ENCODE measurements around the gene SLC22A17. TPM values are rescaled to one million over a fixed set of nuclear protein-coding genes. Genes with fewer than 3 reads are reported as not detected.
"Not testable (repeated sequence)": the region's sequence is repeated elsewhere in the genome, so short reads cannot be mapped to it uniquely, and the experiment has no call there.

Gene SLC22A17
- total RNA-seq, 4 donors from 2014 or later = 55.9 to 91.0 (median 58.3) TPM

DNA sequence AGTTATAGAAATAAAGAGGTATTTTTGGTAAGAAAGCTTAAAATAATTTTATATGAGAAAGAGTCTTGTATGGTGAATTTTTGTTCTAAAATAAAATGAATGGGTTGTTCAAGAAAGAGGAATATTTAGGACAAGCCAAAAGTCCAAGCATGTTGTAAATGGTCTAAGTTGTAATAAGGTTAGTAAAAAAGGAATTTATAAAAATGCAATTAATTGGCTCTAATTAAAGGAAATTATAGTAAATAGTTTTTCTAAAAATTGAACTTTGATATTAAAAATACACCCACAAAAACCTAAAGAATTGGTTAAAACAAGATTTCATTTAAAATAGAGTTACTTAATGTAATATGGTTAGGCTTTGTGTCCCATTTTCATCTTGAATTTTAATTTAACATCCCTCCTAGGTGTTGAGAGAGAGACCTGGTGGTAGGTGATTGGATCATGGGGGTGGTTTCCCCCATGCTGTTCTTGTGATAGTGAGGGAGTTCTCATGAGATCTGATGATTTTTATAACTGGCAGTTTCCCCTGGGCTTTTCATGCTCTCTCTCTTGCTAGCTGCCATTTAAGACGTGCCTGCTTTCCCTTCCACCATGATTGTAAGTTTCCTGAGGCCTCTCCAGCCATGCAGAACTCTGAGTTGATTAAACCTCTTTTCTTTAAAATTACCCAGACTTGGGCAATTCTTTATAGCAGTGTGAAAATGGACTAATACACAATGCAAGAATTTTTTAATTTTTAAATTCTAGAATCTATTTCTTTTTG lies 13.0 kb downstream of the SLC22A17 start:
- TF ChIP-seq POLR2A (IDR thresholded peaks at IDR 0.05) (no peak), CTCF (IDR thresholded peaks at IDR 0.05) (no peak), EP300 (IDR thresholded peaks at IDR 0.05) (no peak)
- no peaks in the 10 kb centered on the region for H3K27me3 ChIP-seq

GRCh38 chr14:23335623-23336022 lies 17.1 kb downstream of the SLC22A17 start:
- Histone ChIP-seq H3K36me3 (no peaks in the 10 kb centered on the region), H3K4me1 (no peaks in the 10 kb centered on the region), H3K9me3 (peaks cover 0 to 4% (median 0%) of the 10 kb centered on the region in 4 donors), H3K4me3 (no peak overlapping the region), H3K27ac (no peak overlapping the region), H3K27me3 (no peaks in the 10 kb centered on the region)
- no peak for DNase-seq (ENCODE audit: low spot score in 2 of 2)
- WGBS, 2 donors = 82 to 88% methylated on average over 5 of the region's 5 CpGs
- no peak for TF ChIP-seq CTCF (IDR thresholded peaks at IDR 0.05)
- TF ChIP-seq POLR2A (IDR thresholded peaks at IDR 0.05) = no peak
- TF ChIP-seq EP300 (IDR thresholded peaks at IDR 0.05) = no peak

More for the DNA sequence above, 13.0 kb downstream of the SLC22A17 start:
- H3K27ac ChIP-seq = no peak overlapping the region
- H3K9me3 ChIP-seq = peaks cover 0 to 4% (median 0%) of the 10 kb centered on the region in 4 donors
- no peaks in the 10 kb centered on the region for H3K4me1 ChIP-seq
- 81 to 82% methylated on average over 1 of the region's 1 CpG for WGBS, 2 donors
- H3K4me3 ChIP-seq = no peak overlapping the region
- DNase-seq (ENCODE audit: low spot score in 2 of 2) = no peak
- no peaks in the 10 kb centered on the region for H3K36me3 ChIP-seq

DNA sequence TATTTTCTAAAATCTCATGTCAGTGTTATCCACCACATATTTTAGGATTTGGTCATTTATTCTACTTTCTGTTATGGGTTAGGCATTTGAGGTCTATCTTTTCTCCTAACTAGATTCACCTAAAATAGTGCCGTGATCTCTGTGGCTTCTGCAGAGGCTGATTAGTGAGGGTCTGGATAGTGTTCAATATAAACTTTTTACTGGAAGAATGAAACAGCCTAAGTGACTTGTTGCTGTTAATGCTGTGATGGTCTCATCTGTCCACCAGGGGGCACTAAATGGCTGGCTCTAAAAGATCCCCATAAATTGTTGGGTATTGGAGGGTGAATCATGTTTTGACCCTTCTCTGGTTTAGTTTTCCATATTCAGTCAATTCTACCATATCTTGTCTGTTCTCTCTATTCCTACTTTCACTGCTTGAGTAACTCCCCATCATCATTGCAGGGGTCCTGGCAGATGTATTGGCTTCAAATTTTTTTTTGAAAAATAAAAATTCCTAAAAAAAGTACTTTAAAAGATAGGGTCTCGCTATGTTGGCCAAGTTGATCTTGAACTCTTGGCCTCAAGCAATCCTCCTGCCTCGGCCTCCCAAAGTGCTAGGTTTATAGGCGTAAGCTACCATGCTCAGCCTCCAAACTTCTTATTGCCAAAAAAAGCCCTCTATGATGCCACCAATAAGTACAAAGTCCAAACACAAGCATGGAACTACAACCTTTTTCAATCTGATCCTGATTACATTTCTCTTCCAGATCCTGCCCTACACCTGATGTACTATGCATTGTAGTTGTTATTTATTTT lies 24.5 kb downstream of the SLC22A17 start:
- TF ChIP-seq EP300 (IDR thresholded peaks at IDR 0.05) (peak in 1 of 2 donors; percentile 25), POLR2A (IDR thresholded peaks at IDR 0.05) (no peak), CTCF (IDR thresholded peaks at IDR 0.05) (peak; percentile 71 to 91 (median 77))
- peaks cover 0 to 26% (median 18%) of the 10 kb centered on the region in 3 donors for H3K36me3 ChIP-seq
- DNase-seq (ENCODE audit: low spot score in 2 of 2) = peak; percentile 52 to 74
- no peaks in the 10 kb centered on the region for H3K9me3 ChIP-seq
- peaks cover 0 to 26% (median 5%) of the 10 kb centered on the region in 4 donors for H3K4me1 ChIP-seq
- no peaks in the 10 kb centered on the region for H3K27me3 ChIP-seq
- no peak overlapping the region for H3K4me3 ChIP-seq
- WGBS, 2 donors = 40 to 45% methylated on average over 4 of the region's 4 CpGs
- H3K27ac ChIP-seq = peak overlapping the region in 2 of 4 donors; percentile 47 to 70

- H3K36me3 ChIP-seq = peaks cover 0 to 30% (median 19%) of the 10 kb centered on the region in 3 donors
- H3K4me3 ChIP-seq = no peak overlapping the region
- peaks cover 5 to 37% (median 15%) of the 10 kb centered on the region in 4 donors for H3K4me1 ChIP-seq
- no peaks in the 10 kb centered on the region for H3K9me3 ChIP-seq
- no peak for DNase-seq (ENCODE audit: low spot score in 2 of 2)
- WGBS, 2 donors = 72 to 74% methylated on average over 13 of the region's 13 CpGs
- no peak overlapping the region for H3K27ac ChIP-seq
- no peak for TF ChIP-seq CTCF (IDR thresholded peaks at IDR 0.05)
- no peak for TF ChIP-seq EP300 (IDR thresholded peaks at IDR 0.05)
- no peak for TF ChIP-seq POLR2A (IDR thresholded peaks at IDR 0.05)
- no peaks in the 10 kb centered on the region for H3K27me3 ChIP-seq
Observed at GRCh38 chr14:23326491-23327332, 26.0 kb downstream of the SLC22A17 start.

- H3K27ac ChIP-seq; H3K27me3 ChIP-seq; DNase-seq (ENCODE audit: low spot score in 2 of 2); H3K4me3 ChIP-seq; H3K9me3 ChIP-seq: not testable (repeated sequence)
- H3K4me1 ChIP-seq = peaks cover 5 to 37% (median 15%) of the 10 kb centered on the region in 4 donors
- H3K36me3 ChIP-seq = peaks cover 0 to 30% (median 19%) of the 10 kb centered on the region in 3 donors
- WGBS, 2 donors = 89% methylated on average over 5 of the region's 5 CpGs
Observed at GRCh38 chr14:23325746-23326145, 26.9 kb downstream of the SLC22A17 start.

All from tibial nerve (tissue), 4 donors.